Measurements from ENCODE around the gene EFCAB11. TPM values are rescaled to one million over a fixed set of nuclear protein-coding genes. Genes with fewer than 3 reads are reported as not detected.

The EFCAB11 gene, protein sequence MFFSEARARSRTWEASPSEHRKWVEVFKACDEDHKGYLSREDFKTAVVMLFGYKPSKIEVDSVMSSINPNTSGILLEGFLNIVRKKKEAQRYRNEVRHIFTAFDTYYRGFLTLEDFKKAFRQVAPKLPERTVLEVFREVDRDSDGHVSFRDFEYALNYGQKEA
- total RNA-seq: 1 to 10 TPM; 4.8 to 6.3 TPM

DNA sequence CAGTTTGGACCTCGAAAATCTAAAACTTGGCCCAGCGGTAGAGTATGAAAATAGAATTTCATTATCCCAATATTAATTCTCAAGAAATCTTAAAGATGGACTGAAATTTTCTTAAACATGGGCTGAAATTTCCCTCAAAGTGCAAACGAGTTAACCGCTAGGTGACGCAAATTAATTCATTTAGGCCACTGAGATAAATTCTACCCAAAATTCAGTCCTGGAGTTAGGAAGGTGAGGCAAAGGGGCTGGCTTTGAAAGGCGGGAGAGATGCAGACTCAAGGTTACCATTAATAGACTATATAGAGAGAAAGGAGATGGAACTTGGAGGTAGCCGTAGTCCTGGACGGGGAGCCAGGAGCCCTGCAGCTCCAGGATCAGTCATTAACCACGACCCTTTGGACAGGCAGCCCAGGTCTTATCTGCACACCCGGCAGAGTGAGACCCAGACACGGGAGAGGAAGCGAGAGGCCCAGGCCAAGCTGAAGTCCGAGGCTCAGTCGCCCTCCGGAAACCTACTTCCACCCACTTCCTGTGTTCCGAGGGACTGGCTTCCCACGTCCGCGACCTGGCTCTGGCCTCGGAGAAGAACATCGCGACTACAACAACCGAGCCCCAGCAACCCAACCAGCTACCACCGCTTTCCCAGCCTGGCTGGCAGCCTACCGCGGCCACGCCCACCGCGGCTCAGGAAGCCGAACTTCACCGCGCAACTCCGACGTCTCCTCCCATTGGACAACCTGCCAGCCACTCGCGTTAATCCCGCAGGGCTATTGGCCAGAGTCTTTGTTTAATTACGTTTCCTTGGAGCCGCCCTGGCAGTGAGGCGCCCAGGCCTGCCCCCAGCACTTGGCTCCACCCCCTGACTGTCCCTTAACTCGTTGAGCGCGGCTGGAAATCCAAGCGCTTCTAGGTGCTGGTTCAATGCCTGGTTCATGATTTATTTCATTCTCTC is at the start of gene EFCAB11:
Gene EFCAB11 (minus strand): TSS at position 661 of the 952 bp plus-strand sequence. CDS start 70 bp downstream, at position 591.
- H3K36me3 Mint-ChIP-seq (ENCODE audit: low read depth): peaks cover 27% of the 10 kb centered on the region
- H3K27ac Mint-ChIP-seq: peak within 1 kb of the TSS; percentile 91
- H3K27me3 Mint-ChIP-seq: no peaks in the 10 kb centered on the region
- peak within 1 kb of the TSS; percentile 94 for H3K4me3 Mint-ChIP-seq
- peaks cover 32% of the 10 kb centered on the region for H3K4me1 Mint-ChIP-seq
- ATAC-seq (peak; percentile 86), DNase-seq (peak; percentile 97)
- intact Hi-C loops (cut with DNase I, micrococcal nuclease): loop anchor here (1.0 to 10.0 kb wide), 16 partner anchors 106 to 1947 kb away; partner anchors contain the start of genes EML5 (in 1 of the 2), GPR65 (in 1 of the 2), KCNK13 (in 1 of the 2) and NRDE2 (in 1 of the 2)
- ChIA-PET POLR2A (no interaction called here), CTCF (interaction anchor here (0.6 to 5.7 kb wide), 7 partner anchors 15 to 413 kb away, joined by 3 to 31 read pairs (median 3); no protein-coding TSS in a partner anchor)
- peaks cover 3% of the 10 kb centered on the region for H3K9me3 Mint-ChIP-seq (ENCODE audit: low read depth)

DNA sequence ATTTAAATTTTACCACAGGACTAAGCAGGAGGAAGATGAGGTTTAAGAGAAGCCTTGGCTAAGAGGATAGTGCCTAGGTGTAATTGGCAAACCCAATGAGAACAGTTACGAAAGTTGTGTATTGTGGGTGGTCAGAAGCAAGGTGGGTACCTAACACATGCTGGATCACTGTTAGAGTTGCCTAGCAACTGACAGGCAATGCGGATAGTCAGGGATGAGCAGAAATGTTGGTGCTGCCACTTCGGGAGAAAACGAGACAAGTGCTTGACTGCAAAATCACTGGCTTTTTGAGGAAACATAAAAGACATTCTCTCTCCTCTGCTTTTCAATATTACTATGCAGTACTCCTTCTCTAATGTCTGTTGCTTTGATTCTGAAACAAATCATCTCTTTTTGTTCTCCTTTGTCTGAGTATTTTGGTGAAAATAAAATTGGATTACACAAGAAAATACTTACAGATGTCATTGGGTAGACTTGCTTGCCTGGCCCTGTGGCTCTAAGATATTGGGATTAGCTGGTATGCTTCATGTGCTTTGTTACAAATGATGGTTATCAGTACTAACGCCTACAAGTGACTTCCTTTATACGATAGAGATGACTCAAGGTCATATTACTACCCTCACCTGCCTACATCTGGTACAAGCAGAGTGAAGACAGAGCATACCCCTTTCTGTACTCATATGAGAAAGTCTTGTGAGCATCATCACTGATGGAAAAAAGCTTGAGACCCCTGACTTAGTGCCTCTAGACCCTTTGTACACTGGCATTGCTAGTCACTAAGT is 49.2 kb upstream of the EFCAB11 start:
- intact Hi-C loops (cut with DNase I, micrococcal nuclease): no loop called here
- H3K4me1 Mint-ChIP-seq: peaks cover 23% of the 10 kb centered on the region
- H3K27me3 Mint-ChIP-seq: no peaks in the 10 kb centered on the region
- ATAC-seq (peak; percentile 85), DNase-seq (no peak)
- CTCF ChIA-PET: interaction anchor here (0.6 kb wide), 1 partner anchor 21 kb away, joined by 3 read pairs; no protein-coding TSS in a partner anchor
- no peaks in the 10 kb centered on the region for H3K9me3 Mint-ChIP-seq (ENCODE audit: low read depth)
- H3K36me3 Mint-ChIP-seq (ENCODE audit: low read depth): peaks cover 58% of the 10 kb centered on the region
- H3K27ac Mint-ChIP-seq: no peak overlapping the region
- POLR2A ChIA-PET: interaction anchor here (1.3 kb wide), 1 partner anchor 48 kb away, joined by 3 read pairs; no protein-coding TSS in a partner anchor
- no peak overlapping the region for H3K4me3 Mint-ChIP-seq

DNA sequence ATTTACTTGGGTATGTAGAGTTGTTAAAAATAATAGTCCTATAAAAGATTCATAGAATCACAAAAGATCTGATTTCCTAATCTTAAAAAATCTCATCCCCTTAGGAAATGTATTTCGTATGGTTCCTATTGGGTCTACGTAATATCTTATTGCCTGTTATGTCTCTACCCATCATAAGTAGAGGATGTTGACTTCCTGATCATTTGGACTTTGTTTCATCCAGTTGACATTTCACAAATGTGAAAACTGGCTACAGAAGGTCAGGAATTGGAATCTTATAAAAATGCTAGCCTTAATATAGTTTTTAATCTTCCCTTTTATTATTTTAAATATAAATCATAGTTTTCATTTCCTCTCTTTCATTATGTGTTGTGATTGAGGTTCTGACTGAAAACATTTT is 46.4 kb upstream of the EFCAB11 start:
- H3K27me3 Mint-ChIP-seq: no peaks in the 10 kb centered on the region
- intact Hi-C loops (cut with DNase I, micrococcal nuclease): no loop called here
- peaks cover 62% of the 10 kb centered on the region for H3K36me3 Mint-ChIP-seq (ENCODE audit: low read depth)
- ChIA-PET CTCF (no interaction called here), POLR2A (interaction anchor here (0.6 kb wide), 1 partner anchor 1133 kb away, joined by 3 read pairs; no protein-coding TSS in a partner anchor)
- peaks cover 12% of the 10 kb centered on the region for H3K4me1 Mint-ChIP-seq
- no peak for DNase-seq
- H3K27ac Mint-ChIP-seq: no peak overlapping the region
- no peak overlapping the region for H3K4me3 Mint-ChIP-seq
- H3K9me3 Mint-ChIP-seq (ENCODE audit: low read depth): no peaks in the 10 kb centered on the region
- no peak for ATAC-seq

DNA sequence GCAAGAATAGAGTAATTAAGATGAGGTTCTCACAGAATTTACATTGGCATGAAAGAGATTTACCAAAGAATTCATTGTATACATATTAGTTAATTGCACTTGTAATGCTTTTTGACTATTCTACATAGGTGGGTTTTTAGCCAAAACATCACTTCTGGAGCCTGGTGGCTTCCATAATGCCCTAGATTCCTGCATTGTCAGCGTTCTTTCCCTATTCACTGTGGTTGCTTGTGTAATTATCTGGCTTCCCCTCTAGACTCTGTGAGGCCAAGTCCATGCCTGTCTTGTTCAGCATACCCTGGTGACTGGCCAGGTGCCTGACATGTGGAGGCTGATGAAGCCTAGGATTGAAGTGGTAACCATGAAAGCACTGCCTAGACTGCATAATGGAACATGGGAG is 42.4 kb upstream of the EFCAB11 start:
- Mint-ChIP-seq H3K4me1 (no peaks in the 10 kb centered on the region), H3K27me3 (no peaks in the 10 kb centered on the region), H3K9me3 (ENCODE audit: low read depth) (no peaks in the 10 kb centered on the region), H3K36me3 (ENCODE audit: low read depth) (peaks cover 64% of the 10 kb centered on the region), H3K4me3 (no peak overlapping the region), H3K27ac (no peak overlapping the region)
- ChIA-PET POLR2A (no interaction called here), CTCF (no interaction called here)
- ATAC-seq (no peak), DNase-seq (no peak)
- intact Hi-C loops (cut with DNase I, micrococcal nuclease): no loop called here

DNA sequence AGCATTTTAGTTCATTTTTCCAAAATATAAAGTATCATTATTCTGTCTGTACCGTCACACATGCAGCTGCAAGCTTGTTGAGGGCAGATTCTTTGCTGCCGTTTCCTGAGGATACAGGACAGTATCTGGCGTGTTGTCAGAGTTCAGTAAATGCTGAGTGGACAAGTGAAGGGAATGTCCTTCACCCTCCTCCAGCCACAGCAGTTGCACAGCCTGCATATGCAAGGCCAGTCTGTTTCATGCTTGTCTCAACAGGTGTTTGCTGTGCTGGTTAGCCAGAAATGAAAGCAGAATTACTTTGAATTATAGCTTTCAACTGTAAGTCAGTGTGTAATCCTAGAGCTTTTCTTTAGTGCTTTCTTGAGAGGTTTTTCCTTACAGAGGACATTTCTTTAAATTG is 37.7 kb upstream of the EFCAB11 start:
- DNase-seq: no peak
- Mint-ChIP-seq H3K4me3 (no peak overlapping the region), H3K4me1 (no peaks in the 10 kb centered on the region), H3K27me3 (no peaks in the 10 kb centered on the region), H3K9me3 (ENCODE audit: low read depth) (no peaks in the 10 kb centered on the region), H3K36me3 (ENCODE audit: low read depth) (peaks cover 67% of the 10 kb centered on the region), H3K27ac (no peak overlapping the region)
- CTCF ChIA-PET: interaction anchor here (0.9 kb wide), 1 partner anchor 38 kb away, joined by 3 read pairs; the partner anchor contains the start of gene EFCAB11
- ATAC-seq: no peak
- POLR2A ChIA-PET: no interaction called here
- intact Hi-C loops (cut with DNase I, micrococcal nuclease): no loop called here

DNA sequence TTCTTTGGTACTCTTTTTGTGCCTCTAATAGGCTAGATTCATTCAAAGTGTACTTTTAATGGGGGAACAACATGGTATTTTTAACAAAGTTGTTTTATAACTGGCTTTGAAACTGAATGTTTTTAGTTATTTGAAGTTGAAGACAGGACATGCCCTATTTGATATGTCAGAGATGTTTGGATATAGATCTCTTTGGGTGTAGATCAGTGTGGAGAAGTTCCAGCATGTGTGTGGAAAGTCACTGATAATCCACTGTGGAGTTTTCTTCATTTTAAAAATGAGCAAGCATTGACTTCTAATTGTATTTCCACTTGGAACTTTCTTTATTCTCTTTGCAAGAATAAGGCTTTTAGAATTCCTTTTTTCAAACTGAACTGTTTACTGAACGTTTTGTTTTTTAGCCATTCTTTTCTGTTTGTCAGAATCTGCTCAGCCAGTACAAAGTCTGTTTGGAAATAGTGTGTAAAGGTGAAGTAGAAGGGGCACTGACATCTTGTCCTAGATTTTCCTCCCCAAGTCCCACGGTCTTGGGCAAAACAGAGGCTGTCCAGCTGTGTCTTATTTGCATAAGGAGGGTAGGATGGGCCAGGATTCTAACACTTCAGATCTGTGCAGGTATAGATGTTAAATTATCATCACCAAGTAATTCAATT is 36.2 kb upstream of the EFCAB11 start:
- ChIA-PET CTCF (no interaction called here), POLR2A (interaction anchor here (0.6 kb wide), 1 partner anchor 23 kb away, joined by 3 read pairs; no protein-coding TSS in a partner anchor)
- intact Hi-C loops (cut with DNase I, micrococcal nuclease): no loop called here
- H3K36me3 Mint-ChIP-seq (ENCODE audit: low read depth): peaks cover 66% of the 10 kb centered on the region
- no peak for DNase-seq
- no peaks in the 10 kb centered on the region for H3K9me3 Mint-ChIP-seq (ENCODE audit: low read depth)
- H3K27ac Mint-ChIP-seq: no peak overlapping the region
- no peak overlapping the region for H3K4me3 Mint-ChIP-seq
- H3K4me1 Mint-ChIP-seq: no peaks in the 10 kb centered on the region
- H3K27me3 Mint-ChIP-seq: no peaks in the 10 kb centered on the region
- ATAC-seq: no peak

DNA sequence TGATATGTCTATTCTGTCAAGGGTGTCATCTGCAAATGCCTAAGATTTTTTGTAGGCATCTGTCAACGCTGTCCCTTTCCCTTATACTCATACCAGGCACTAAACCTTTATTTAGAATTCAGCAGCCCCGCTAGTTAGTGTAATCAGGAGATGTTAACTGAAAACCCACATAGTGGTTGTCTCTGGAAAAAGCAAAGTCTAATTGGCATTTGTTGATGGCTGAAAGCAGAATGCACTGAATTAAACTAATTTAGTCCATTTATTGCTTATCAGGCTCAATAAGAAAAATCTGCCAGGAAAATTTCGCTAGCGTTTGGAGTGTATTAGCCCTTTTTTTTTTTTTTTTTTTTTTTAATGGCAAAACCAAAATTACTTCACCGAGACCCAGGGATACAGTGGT is 35.7 kb upstream of the EFCAB11 start:
- no peaks in the 10 kb centered on the region for H3K4me1 Mint-ChIP-seq
- POLR2A ChIA-PET: no interaction called here
- intact Hi-C loops (cut with DNase I, micrococcal nuclease): no loop called here

DNA sequence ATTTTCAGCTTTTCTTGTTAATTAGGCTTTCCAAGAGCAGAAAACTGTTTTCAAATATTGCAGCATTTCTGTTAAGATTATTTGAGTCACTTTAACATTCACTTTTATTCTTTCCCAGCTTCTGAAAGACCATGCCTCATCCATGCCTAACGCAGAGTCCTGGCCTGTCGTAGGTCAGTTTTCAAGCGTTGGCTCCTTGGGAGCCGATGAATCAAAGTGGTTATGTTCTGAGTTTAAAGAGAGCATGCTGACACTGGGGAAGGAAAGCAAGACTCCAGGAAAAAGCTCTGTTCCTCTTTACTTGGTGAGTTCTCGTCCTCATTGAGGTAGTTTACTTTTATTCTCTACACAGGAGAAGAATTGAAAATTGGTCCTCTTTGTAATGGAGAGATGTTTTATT is 34.3 kb upstream of the EFCAB11 start:
- POLR2A ChIA-PET: no interaction called here
- Mint-ChIP-seq H3K27me3 (no peaks in the 10 kb centered on the region), H3K4me1 (no peaks in the 10 kb centered on the region), H3K9me3 (ENCODE audit: low read depth) (no peaks in the 10 kb centered on the region), H3K27ac (no peak overlapping the region), H3K4me3 (no peak overlapping the region), H3K36me3 (ENCODE audit: low read depth) (peaks cover 59% of the 10 kb centered on the region)
- CTCF ChIA-PET: interaction anchor here (0.6 to 2.4 kb wide), 5 partner anchors 9 to 157 kb away, joined by 3 to 7 read pairs (median 5); no protein-coding TSS in a partner anchor
- DNase-seq: no peak
- no peak for ATAC-seq
- intact Hi-C loops (cut with DNase I, micrococcal nuclease): no loop called here

More for the DNA sequence above, 35.7 kb upstream of the EFCAB11 start:
- CTCF ChIA-PET: interaction anchor here (1.4 to 1.8 kb wide), 2 partner anchors 10 to 17 kb away, joined by 4 to 5 read pairs; no protein-coding TSS in a partner anchor
- Mint-ChIP-seq H3K27ac (no peak overlapping the region), H3K27me3 (no peaks in the 10 kb centered on the region), H3K36me3 (ENCODE audit: low read depth) (peaks cover 63% of the 10 kb centered on the region), H3K9me3 (ENCODE audit: low read depth) (no peaks in the 10 kb centered on the region), H3K4me3 (no peak overlapping the region)
- ATAC-seq (no peak), DNase-seq (no peak)

DNA sequence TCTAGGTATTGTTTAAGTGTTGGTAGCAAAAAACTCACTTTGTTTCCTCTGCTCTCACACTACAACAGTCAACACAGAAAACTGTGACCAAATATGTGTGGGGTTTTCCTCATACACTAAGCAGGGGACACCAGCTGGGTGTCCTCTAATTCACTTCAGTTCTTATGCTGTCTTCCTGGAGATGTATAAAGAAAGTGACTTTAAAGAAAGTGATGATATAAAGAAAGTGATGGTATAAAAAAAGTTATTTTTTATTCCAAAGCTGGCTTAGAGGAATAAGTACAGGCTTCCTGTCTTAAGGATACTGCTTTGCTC is 32.6 kb upstream of the EFCAB11 start:
- no peak for ATAC-seq

DNA sequence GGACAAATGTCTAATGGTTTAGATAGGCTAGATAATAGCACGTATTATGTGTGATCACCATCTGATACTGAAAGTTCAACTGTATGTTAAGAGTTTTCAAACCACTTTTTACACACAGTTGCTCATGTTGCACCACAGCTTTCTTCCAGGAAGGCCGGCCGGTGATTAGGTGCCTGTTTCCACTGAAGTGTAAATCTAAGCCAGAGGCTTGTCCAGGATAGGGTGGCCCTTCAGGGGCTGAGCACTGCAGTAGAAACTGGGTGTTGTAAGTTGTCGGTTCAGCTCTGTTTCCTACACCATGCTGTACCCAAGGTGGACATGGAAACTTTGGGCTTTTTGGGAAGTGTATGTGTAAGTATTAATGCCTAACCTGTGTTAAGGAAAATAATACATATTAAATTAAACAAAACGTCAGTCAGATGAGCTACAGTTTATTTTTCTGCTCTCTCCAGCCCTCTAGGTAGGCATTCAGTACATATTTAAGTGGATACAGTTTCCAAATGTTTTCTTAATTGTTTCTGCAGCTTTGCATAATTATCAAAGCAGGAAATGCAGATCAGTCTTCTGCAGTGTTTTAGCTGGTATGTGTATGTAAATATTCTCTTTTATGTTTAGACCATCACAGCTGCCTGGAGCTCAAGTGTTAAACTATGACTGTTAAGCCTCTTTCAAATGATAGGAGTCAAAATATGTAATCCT is 32.1 kb upstream of the EFCAB11 start:
- Mint-ChIP-seq H3K27ac (no peak overlapping the region), H3K4me1 (no peaks in the 10 kb centered on the region), H3K27me3 (no peaks in the 10 kb centered on the region), H3K4me3 (no peak overlapping the region), H3K36me3 (ENCODE audit: low read depth) (peaks cover 61% of the 10 kb centered on the region), H3K9me3 (ENCODE audit: low read depth) (no peaks in the 10 kb centered on the region)
- intact Hi-C loops (cut with DNase I, micrococcal nuclease): no loop called here
- ChIA-PET POLR2A (no interaction called here), CTCF (interaction anchor here (1.1 to 3.4 kb wide), 5 partner anchors 9 to 74 kb away, joined by 3 to 20 read pairs (median 7); no protein-coding TSS in a partner anchor)
- ATAC-seq: no peak
- no peak for DNase-seq

More for the DNA sequence above, 32.6 kb upstream of the EFCAB11 start:
- intact Hi-C loops (cut with DNase I, micrococcal nuclease): no loop called here
- CTCF ChIA-PET: interaction anchor here (1.1 to 3.4 kb wide), 4 partner anchors 14 to 73 kb away, joined by 4 to 20 read pairs (median 8); no protein-coding TSS in a partner anchor
- no peak overlapping the region for H3K4me3 Mint-ChIP-seq
- POLR2A ChIA-PET: no interaction called here
- no peaks in the 10 kb centered on the region for H3K27me3 Mint-ChIP-seq
- H3K4me1 Mint-ChIP-seq: no peaks in the 10 kb centered on the region
- no peak overlapping the region for H3K27ac Mint-ChIP-seq
- H3K36me3 Mint-ChIP-seq (ENCODE audit: low read depth): peaks cover 58% of the 10 kb centered on the region
- no peaks in the 10 kb centered on the region for H3K9me3 Mint-ChIP-seq (ENCODE audit: low read depth)
- DNase-seq: no peak

Measured in activated CD4-positive, alpha-beta T cell treated with anti-CD3 and anti-CD28 coated beads for 36 hours (primary cell).